CD4-positive, alpha-beta T cell treated with Interleukin-15 for 4 hours (primary cell): ENCODE data around the gene CCDC74A.
"Not testable (repeated sequence)": the region's sequence is repeated elsewhere in the genome, so short reads cannot be mapped to it uniquely, and the experiment has no call there.

ENCODE experiments used
- DNase-seq: peaks from one replicate; pipeline ENCODE4 v3.0.0-alpha.2; 2020; ENCODE audit warnings: low spot score

Gene CCDC74A

GRCh38 chr2:131566371-131566770 lies 38.7 kb downstream of the CCDC74A start:
- DNase-seq = no peak

- DNase-seq = no peak
Measured at GRCh38 chr2:131567891-131568290, 40.2 kb downstream of the CCDC74A start.

GRCh38 chr2:131568401-131568800 lies 40.7 kb downstream of the CCDC74A start:
- DNase-seq = not testable (repeated sequence)

DNA sequence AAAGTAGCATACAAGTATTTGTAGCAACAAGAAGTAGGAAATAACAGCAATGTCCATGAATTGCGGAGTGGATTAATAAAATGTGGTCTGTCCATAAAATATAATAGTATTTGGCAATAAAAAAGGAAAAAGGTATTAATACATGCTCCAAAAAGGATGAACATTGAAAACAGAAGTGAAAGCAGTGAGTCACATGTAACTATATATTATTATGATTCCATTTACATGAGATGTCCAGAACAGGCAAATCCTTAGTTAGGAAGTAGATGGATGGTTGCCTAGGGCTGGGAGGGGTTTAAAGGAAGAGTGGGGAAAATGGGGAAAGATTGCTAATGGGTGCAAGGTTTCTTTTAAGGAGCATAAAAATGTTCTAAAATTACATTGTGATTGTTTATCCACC lies 44.5 kb downstream of the CCDC74A start:
- no peak for DNase-seq

- no peak for DNase-seq
Measured at GRCh38 chr2:131577812-131578211, 50.1 kb downstream of the CCDC74A start.

GRCh38 chr2:131580187-131580586 lies 52.5 kb downstream of the CCDC74A start:
- no peak for DNase-seq
